Caco-2 (cell line): ENCODE measurements around the gene OARD1. TPM values are rescaled to one million over a fixed set of nuclear protein-coding genes. Genes with fewer than 3 reads are reported as not detected.
"Not testable (repeated sequence)": the region's sequence is repeated elsewhere in the genome, so short reads cannot be mapped to it uniquely, and the experiment has no call there.

Experiments used
- Bru-seq: library from RNA; stranded (reverse); fragments of 400-500 nt; gene quantifications from one replicate; lab custom pipeline; 2021; lab: Mats Ljungman, UMichigan
- BruChase-seq, 2 experiments: library from RNA; stranded (reverse); fragments of 400-500 nt; gene quantifications; one replicate each; lab custom pipeline; 2021; lab: Mats Ljungman, UMichigan
- BruUV-seq: library from RNA; stranded (reverse); fragments of 400-500 nt; replicated peaks from 2 replicates; lab custom pipeline; 2021; lab: Mats Ljungman, UMichigan
- CTCF ChIA-PET: fragments of 300-600 bp; sonication (Branson Sonifier 250); formaldehyde crosslinking; loops from one replicate; lab custom pipeline; 2022; ENCODE audit warnings: antibody characterized with exemption; lab: Charles Lee
- POLR2A ChIA-PET: fragments of 300-600 bp; sonication (Branson Sonifier 250); formaldehyde crosslinking; loops from one replicate; lab custom pipeline; 2022; ENCODE audit warnings: antibody characterized with exemption; lab: Charles Lee
- DNase-seq, 2 experiments: peaks; one replicate each; pipeline versions ENCODE4 v3.0.0 to v3.0.0-alpha.2; 2020 to 2022
- H3K27me3 ChIP-seq: replicated peaks from 2 replicates; pipeline ENCODE4 v1.6.0; 2011; ENCODE audit warnings: low read length; ENCODE audit not compliant: control insufficient read depth, insufficient read depth
- H3K36me3 ChIP-seq: 2 replicates; pipeline ENCODE4 v1.5.1; 2011; ENCODE audit warnings: low read length; ENCODE audit not compliant: control insufficient read depth, insufficient read depth
- H3K4me1 ChIP-seq: fragments of 250-450 bp; sonication (Bioruptor Pico); 2 replicates; pipeline ENCODE4 v1.5.1; 2020; ENCODE audit warnings: mild to moderate bottlenecking
- H3K4me3 ChIP-seq: 2 replicates; pipeline ENCODE4 v1.5.1; 2011; ENCODE audit warnings: low read depth, mild to moderate bottlenecking, control low read depth, low read length
- H3K9me3 ChIP-seq: fragments of 250-450 bp; sonication (Bioruptor Pico); 2 replicates; pipeline ENCODE4 v1.5.1; 2020; ENCODE audit warnings: mild to moderate bottlenecking, moderate library complexity
- H3K27ac Mint-ChIP-seq: one replicate; pipeline ENCODE4 v1.8.0; 2022; ENCODE audit warnings: mixed read lengths; ENCODE audit not compliant: unreplicated experiment
- H3K27me3 Mint-ChIP-seq: one replicate; pipeline ENCODE4 v1.8.0; 2022; ENCODE audit warnings: mixed read lengths; ENCODE audit not compliant: insufficient read depth, unreplicated experiment
- H3K36me3 Mint-ChIP-seq: one replicate; pipeline ENCODE4 v1.8.0; 2022; ENCODE audit warnings: mild to moderate bottlenecking, mixed read lengths; ENCODE audit not compliant: insufficient read depth, unreplicated experiment
- H3K4me1 Mint-ChIP-seq: one replicate; pipeline ENCODE4 v1.8.0; 2022; ENCODE audit warnings: low read depth, mixed read lengths; ENCODE audit not compliant: unreplicated experiment
- H3K4me3 Mint-ChIP-seq: one replicate; pipeline ENCODE4 v1.8.0; 2022; ENCODE audit warnings: mild to moderate bottlenecking, moderate library complexity, mixed read lengths; ENCODE audit not compliant: unreplicated experiment
- H3K9me3 Mint-ChIP-seq: one replicate; pipeline ENCODE4 v1.8.0; 2022; ENCODE audit warnings: mixed read lengths; ENCODE audit not compliant: unreplicated experiment
- CTCF ChIP-seq, 2 experiments: fragments of 200-600 bp in 1 of 2; IDR thresholded peaks; 1 replicate in 1 of 2; 2 replicates in 1 of 2; pipeline versions ENCODE4 v1.5.1 to v1.8.0; 2011 to 2022; ENCODE audit warnings: antibody characterized with exemption in 1 of 2, control low read depth in 1 of 2, inconsistent platforms in 1 of 2, low read depth in 1 of 2, low read length in 1 of 2, mild to moderate bottlenecking in 1 of 2, moderate library complexity in 1 of 2; ENCODE audit not compliant: insufficient read depth in 1 of 2, severe bottlenecking in 1 of 2, unreplicated experiment in 1 of 2
- intact Hi-C: fragments of 100-400 bp; cut with micrococcal nuclease; formaldehyde crosslinking; loops from one replicate; pipeline ENCODE4 v1.10.0; 2022; ENCODE audit not compliant: unreplicated experiment
- long read RNA-seq: library from polyadenylated mRNA; stranded (forward); transcript quantifications from one replicate; pipeline ENCODE4 v2.0.0, GENCODE V29; 2022
- total RNA-seq: library from RNA; stranded (reverse); gene quantifications from 2 replicates; pipeline ENCODE4 v1.2.3, GENCODE V29; 2022

Gene OARD1
- total RNA-seq (35.5 and 38.0 TPM in 2 replicates), Bru-seq, nascent RNA (percentile 68 among the genes with signal in this experiment), BruChase-seq, experiment 1, labeled RNA remaining after a 2-hour chase (percentile 66 among the genes with signal in this experiment), BruChase-seq, experiment 2, labeled RNA remaining after a 6-hour chase (percentile 65 among the genes with signal in this experiment)
- long read RNA-seq, transcript OARD1-210 (6 exons, 3,330 nt) = minor isoform, 14 of 66 reads
- long read RNA-seq, transcript OARD1-202 (6 exons, 1,337 nt) = major isoform, 24 of 66 reads
- long read RNA-seq, partial matches to known transcripts = 1 of 66 reads
- long read RNA-seq, other reads (novel, unspliced or antisense) = 20 of 66 reads

- peaks cover 18% of the 10 kb centered on the region for H3K4me1 ChIP-seq
- H3K27me3 ChIP-seq = no peaks in the 10 kb centered on the region
- no peaks in the 10 kb centered on the region for H3K36me3 ChIP-seq
- H3K4me3 ChIP-seq = peak within 1 kb of the TSS; percentile 98
- Mint-ChIP-seq H3K4me3 (peak within 1 kb of the TSS; percentile 92), H3K27ac (peak within 1 kb of the TSS; percentile 78), H3K36me3 (peaks cover 34% of the 10 kb centered on the region), H3K4me1 (peaks cover 32% of the 10 kb centered on the region), H3K27me3 (no peaks in the 10 kb centered on the region), H3K9me3 (no peaks in the 10 kb centered on the region)
- intact Hi-C loops = loop anchor here (1.0 to 5.0 kb wide), 4 partner anchors 31 to 485 kb away; partner anchors contain the start of gene LRFN2
- ChIA-PET POLR2A (interaction anchor here (0.6 to 1.7 kb wide), 10 partner anchors 14 to 979 kb away, joined by 3 to 16 read pairs (median 4); no protein-coding TSS in a partner anchor), CTCF (interaction anchor here (0.7 to 1.2 kb wide), 9 partner anchors 13 to 178 kb away, joined by 3 to 7 read pairs (median 3); partner anchors contain the start of gene UNC5CL)
- DNase-seq = peak; percentile 99
- no TSS peak for BruUV-seq
- no peaks in the 10 kb centered on the region for H3K9me3 ChIP-seq
- TF ChIP-seq CTCF (IDR thresholded peaks at IDR 0.05; ENCODE audit: insufficient read depth in 1 of 2, low read depth in 1 of 2, low read length in 1 of 2, severe bottlenecking in 1 of 2, unreplicated experiment in 1 of 2) = no peak
Observed at GRCh38 chr6:41071923-41072835, at the start of gene OARD1. TSS of gene OARD1 (minus strand) at chr6:41072356. CDS start at chr6:41071634, 722 bp downstream.

GRCh38 chr6:41120058-41120457, 47.9 kb upstream of the OARD1 start:
- Mint-ChIP-seq H3K36me3 (no peaks in the 10 kb centered on the region), H3K27me3 (no peaks in the 10 kb centered on the region), H3K4me1 (peaks cover 6% of the 10 kb centered on the region), H3K9me3 (no peaks in the 10 kb centered on the region), H3K27ac (no peak overlapping the region), H3K4me3 (no peak overlapping the region)
- no peak for DNase-seq
- ChIA-PET CTCF (no interaction called here), POLR2A (no interaction called here)
- no peak overlapping the region for H3K4me3 ChIP-seq
- no peaks in the 10 kb centered on the region for H3K36me3 ChIP-seq
- no peak for TF ChIP-seq CTCF (IDR thresholded peaks at IDR 0.05; ENCODE audit: insufficient read depth in 1 of 2, low read depth in 1 of 2, low read length in 1 of 2, severe bottlenecking in 1 of 2, unreplicated experiment in 1 of 2)
- no peaks in the 10 kb centered on the region for H3K9me3 ChIP-seq
- H3K4me1 ChIP-seq = no peaks in the 10 kb centered on the region
- no TSS peak for BruUV-seq
- H3K27me3 ChIP-seq = no peaks in the 10 kb centered on the region
- intact Hi-C loops = no loop called here

- H3K27me3 ChIP-seq = no peaks in the 10 kb centered on the region
- intact Hi-C loops = no loop called here
- POLR2A ChIA-PET = no interaction called here
- CTCF ChIA-PET = no interaction called here
- no peak overlapping the region for H3K27ac Mint-ChIP-seq
- H3K4me3 Mint-ChIP-seq = no peak overlapping the region
- H3K4me1 ChIP-seq = no peaks in the 10 kb centered on the region
- no TSS peak for BruUV-seq
- peaks cover 11% of the 10 kb centered on the region for H3K4me1 Mint-ChIP-seq
- H3K36me3 Mint-ChIP-seq = no peaks in the 10 kb centered on the region
- no peak overlapping the region for H3K4me3 ChIP-seq
- H3K9me3 ChIP-seq = no peaks in the 10 kb centered on the region
- TF ChIP-seq CTCF (IDR thresholded peaks at IDR 0.05; ENCODE audit: insufficient read depth in 1 of 2, low read depth in 1 of 2, low read length in 1 of 2, severe bottlenecking in 1 of 2, unreplicated experiment in 1 of 2) = no peak
- H3K27me3 Mint-ChIP-seq = no peaks in the 10 kb centered on the region
- H3K9me3 Mint-ChIP-seq = no peaks in the 10 kb centered on the region
- no peaks in the 10 kb centered on the region for H3K36me3 ChIP-seq
- DNase-seq = no peak
Observed at GRCh38 chr6:41119508-41119907, 47.4 kb upstream of the OARD1 start.

- H3K9me3 Mint-ChIP-seq = not testable (repeated sequence)
Observed at GRCh38 chr6:41115027-41115426, 42.9 kb upstream of the OARD1 start.

More at GRCh38 chr6:41115027-41115426, 42.9 kb upstream of the OARD1 start:
- CTCF ChIA-PET, H3K4me3 Mint-ChIP-seq, intact Hi-C loops, H3K36me3 ChIP-seq, H3K4me1 ChIP-seq, H3K27ac Mint-ChIP-seq, H3K4me3 ChIP-seq, BruUV-seq, H3K9me3 ChIP-seq, H3K27me3 ChIP-seq, POLR2A ChIA-PET, H3K27me3 Mint-ChIP-seq, DNase-seq: not testable (repeated sequence)
- peaks cover 20% of the 10 kb centered on the region for H3K4me1 Mint-ChIP-seq
- H3K36me3 Mint-ChIP-seq = peaks cover 11% of the 10 kb centered on the region
